Posterior cingulate gyrus (tissue), 11 donors: ENCODE measurements around the gene POLH.
"Not testable (repeated sequence)": the region's sequence is repeated elsewhere in the genome, so short reads cannot be mapped to it uniquely, and the experiment has no call there.

Experiments used
- DNase-seq, 10 donors: peaks; one replicate each; pipeline versions ENCODE4 v3.0.0 to v3.0.0-alpha.2; 2020 to 2021; ENCODE audit warnings: mixed read lengths in 3 of 10
- intact Hi-C: fragments of 100-400 bp; cut with DNase I; formaldehyde crosslinking; loops from one replicate; pipeline ENCODE4 v1.15.1; 2023

POLH gene

GRCh38 chr6:43629104-43629504 lies 53.1 kb downstream of the POLH start, which contains the start of gene GTPBP2:
GTPBP2 (minus strand) TSS chr6:43629264; CDS start chr6:43629162, 102 bp downstream.
- peak; percentile 99 to 100 (median 100) for DNase-seq
- intact Hi-C loops = no loop called here

GRCh38 chr6:43629505-43630300 lies 53.7 kb downstream of the POLH start:
- intact Hi-C loops = no loop called here

GRCh38 chr6:43630980-43631619 lies 55.1 kb downstream of the POLH start:
- intact Hi-C loops = no loop called here
- peak in 2 of 10 donors; percentile 5 to 22 for DNase-seq

More at GRCh38 chr6:43629505-43630300, 53.7 kb downstream of the POLH start:
- peak; percentile 67 to 98 (median 88) for DNase-seq

- intact Hi-C loops = not testable (repeated sequence)
- DNase-seq = peak in 1 of 10 donors; percentile 3
These were observed 57.0 kb downstream of the POLH start for GRCh38 chr6:43633002-43633401.

DNA sequence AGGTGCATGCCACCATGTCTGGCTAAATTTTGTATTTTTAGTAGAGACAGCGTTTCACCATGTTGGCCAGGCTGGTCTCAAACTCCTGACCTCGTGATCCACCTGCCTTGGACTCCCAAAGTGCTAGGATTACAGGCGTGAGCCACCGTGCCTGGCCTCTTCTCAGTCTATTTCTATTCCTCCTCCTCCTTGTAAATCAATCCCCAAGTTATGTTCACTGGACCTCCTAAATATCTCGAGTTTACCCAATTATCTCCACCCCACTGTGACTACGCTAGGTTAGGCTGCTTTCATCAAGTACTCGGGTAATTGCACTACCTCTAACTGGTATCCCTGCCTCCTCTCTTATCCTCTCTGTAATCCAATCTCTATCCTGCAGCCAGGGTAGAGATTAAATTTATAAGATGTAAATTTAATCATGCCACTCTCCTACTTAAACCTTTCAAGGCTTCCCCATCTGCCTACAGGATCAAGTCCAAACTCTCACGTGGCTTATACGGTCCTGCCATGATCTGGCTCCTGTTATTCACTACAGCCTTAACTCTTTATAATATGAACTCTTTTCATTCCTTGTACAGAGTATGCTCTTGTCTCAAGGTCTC lies 58.8 kb downstream of the POLH start:
- peak in 1 of 10 donors; percentile 34 for DNase-seq
- intact Hi-C loops = loop anchor here (5.0 kb wide), 1 partner anchor 58 kb away; the partner anchor contains the start of genes POLH and XPO5

DNA sequence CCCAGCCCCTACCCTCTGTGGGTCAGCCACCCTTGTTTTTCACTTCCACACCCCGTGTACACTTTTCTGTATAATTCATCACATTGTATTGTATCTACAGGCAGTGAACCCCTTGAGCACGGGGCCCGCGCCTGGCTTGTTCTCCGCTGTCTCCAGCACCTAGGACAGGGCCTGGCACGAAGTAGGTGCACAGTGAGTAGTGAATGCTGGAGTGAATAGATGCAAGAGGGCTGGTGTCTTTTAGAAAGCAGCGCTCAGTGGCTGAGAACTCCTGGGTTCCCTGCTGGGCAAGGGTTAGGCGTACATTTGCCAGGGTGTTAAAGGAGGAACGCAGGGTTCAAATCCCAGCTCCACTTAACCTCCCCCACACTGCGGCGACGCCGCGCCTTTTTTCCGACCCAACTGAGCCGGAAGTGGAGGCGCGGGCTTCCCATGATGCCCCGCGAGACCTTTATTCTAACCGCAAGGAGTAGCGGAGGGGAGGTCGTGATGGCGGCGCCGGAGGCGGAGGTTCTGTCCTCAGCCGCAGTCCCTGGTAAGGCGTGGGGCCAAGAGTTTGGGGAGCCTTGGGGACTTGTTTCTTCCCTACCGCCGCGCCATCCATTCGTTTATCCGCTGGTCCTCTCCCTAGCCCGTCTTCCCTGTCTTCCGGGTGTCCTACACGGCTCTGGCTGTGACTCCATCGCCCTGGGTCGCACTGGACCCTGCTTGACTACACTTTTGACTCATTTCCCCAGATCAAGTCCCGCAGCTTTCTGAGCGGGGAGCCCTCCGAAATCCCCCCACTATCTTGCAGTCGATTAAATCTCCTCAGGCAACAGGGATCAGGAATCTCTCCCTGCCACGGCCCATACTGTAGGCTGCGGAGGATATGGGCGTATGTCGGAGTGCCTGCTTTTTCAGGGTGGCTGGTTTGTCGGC lies 59.7 kb downstream of the POLH start, which contains the start of gene MAD2L1BP:
TSS of gene MAD2L1BP (plus strand) at position 454 of the 921 bp plus-strand sequence. CDS start at position 490, 36 bp downstream.
- intact Hi-C loops = loop anchor here (5.0 kb wide), 1 partner anchor 58 kb away; the partner anchor contains the start of genes POLH and XPO5
- DNase-seq = peak; percentile 78 to 98 (median 87)

GRCh38 chr6:43636308-43636659 lies 60.3 kb downstream of the POLH start:
- intact Hi-C loops = loop anchor here (5.0 kb wide), 1 partner anchor 59 kb away; the partner anchor contains the start of genes POLH and XPO5
- no peak for DNase-seq

DNA sequence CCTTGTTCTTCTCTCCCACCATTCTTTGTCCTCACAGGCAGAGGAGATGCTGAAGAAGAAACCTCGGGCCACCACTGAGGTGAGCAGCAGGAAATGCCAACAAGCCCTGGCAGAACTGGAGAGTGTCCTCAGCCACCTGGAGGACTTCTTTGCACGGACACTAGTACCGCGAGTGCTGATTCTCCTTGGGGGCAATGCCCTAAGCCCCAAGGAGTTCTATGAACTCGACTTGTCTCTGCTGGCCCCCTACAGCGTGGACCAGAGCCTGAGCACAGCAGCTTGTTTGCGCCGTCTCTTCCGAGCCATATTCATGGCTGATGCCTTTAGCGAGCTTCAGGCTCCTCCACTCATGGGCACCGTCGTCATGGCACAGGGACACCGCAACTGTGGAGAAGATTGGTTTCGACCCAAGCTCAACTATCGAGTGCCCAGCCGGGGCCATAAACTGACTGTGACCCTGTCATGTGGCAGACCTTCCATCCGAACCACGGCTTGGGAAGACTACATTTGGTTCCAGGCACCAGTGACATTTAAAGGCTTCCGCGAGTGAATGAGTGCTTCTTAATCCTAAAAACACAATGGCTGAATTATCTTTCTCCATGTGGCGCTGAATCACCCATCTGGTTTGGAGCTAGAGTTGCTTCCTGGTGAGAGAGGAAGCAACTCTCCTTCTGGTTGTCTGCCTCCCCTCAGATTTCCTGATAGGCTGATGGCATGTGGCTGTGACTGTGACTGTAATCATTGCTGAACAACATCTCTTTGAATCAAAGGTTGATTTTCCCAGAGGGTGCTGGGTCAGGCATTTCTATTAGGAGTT lies 64.2 kb downstream of the POLH start:
- peak in 1 of 10 donors; percentile 24 for DNase-seq
- intact Hi-C loops = loop anchor here (5.0 kb wide), 1 partner anchor 63 kb away; the partner anchor contains the start of genes POLH and XPO5

- DNase-seq = peak in 5 of 10 donors; percentile 21 to 90 (median 76)
- intact Hi-C loops = no loop called here
These were observed 69.1 kb downstream of the POLH start, which contains the start of gene RSPH9 for GRCh38 chr6:43644940-43645612. RSPH9 (plus strand) TSS chr6:43645036; CDS start chr6:43645099, 63 bp downstream.

GRCh38 chr6:43645613-43645964 lies 69.6 kb downstream of the POLH start:
- DNase-seq = no peak
- intact Hi-C loops = no loop called here

- intact Hi-C loops = no loop called here
- DNase-seq = no peak
These were observed 71.6 kb downstream of the POLH start for GRCh38 chr6:43647613-43648012.

- no peak for DNase-seq
- intact Hi-C loops = no loop called here
These were observed 72.3 kb downstream of the POLH start for GRCh38 chr6:43648248-43648647.

GRCh38 chr6:43652822-43653221 lies 76.8 kb downstream of the POLH start:
- intact Hi-C loops = not testable (repeated sequence)
- peak in 1 of 10 donors; percentile 15 for DNase-seq

GRCh38 chr6:43657221-43657802 lies 81.3 kb downstream of the POLH start:
- intact Hi-C loops = no loop called here
- DNase-seq = peak in 1 of 10 donors; percentile 18

- no peak for DNase-seq
- intact Hi-C loops = no loop called here
These were observed 82.2 kb downstream of the POLH start for GRCh38 chr6:43658161-43658560.

- DNase-seq, intact Hi-C loops: not testable (repeated sequence)
These were observed 87.0 kb downstream of the POLH start for GRCh38 chr6:43662948-43663347.
